Uterus (tissue), 2 donors: ENCODE measurements around the gene DSTN.

Source experiments
- CTCF ChIP-seq, 4 experiments: fragments of 200-600 bp in 2 of 4; fragments of 450-650 bp in 2 of 4; sonication (generic) in 2 of 4; IDR thresholded peaks; one replicate each; pipeline ENCODE4 v1.5.1; 2016 to 2019; ENCODE audit warnings: antibody characterized with exemption in 4 of 4, mild to moderate bottlenecking in 2 of 4, moderate library complexity in 1 of 4
- POLR2A ChIP-seq, 2 donors: fragments of 450-650 bp; IDR thresholded peaks; one replicate each; pipeline ENCODE4 v1.6.1; 2016; ENCODE audit warnings: antibody characterized with exemption in 2 of 2, mild to moderate bottlenecking in 1 of 2, moderate library complexity in 1 of 2

GRCh38 chr20:17542993-17543412 is 26.9 kb upstream of the DSTN start:
- TF ChIP-seq CTCF (IDR thresholded peaks at IDR 0.05): peak in 1 of 4 experiments; percentile 5
- no peak for TF ChIP-seq POLR2A (IDR thresholded peaks at IDR 0.05)
